ENCODE measurements around the gene MYADML2. TPM values are rescaled to one million over a fixed set of nuclear protein-coding genes. Genes with fewer than 3 reads are reported as not detected.

Gene MYADML2
- total and polyA plus RNA-seq, 2 of the 8 experiments (the other 6 are each of a cell fraction or from before 2014, with no cell fraction given) = 0.26 to 0.47 TPM

- TF ChIP-seq EZH2 (IDR thresholded peaks at IDR 0.05; ENCODE audit: low read depth, low read length, severe bottlenecking) = no peak
- TF ChIP-seq HDAC2 (IDR thresholded peaks at IDR 0.05; ENCODE audit: borderline replicate concordance in 1 of 2, low read depth in 2 of 2, low read length in 2 of 2) = no peak
- no peak for TF ChIP-seq SP2 (IDR thresholded peaks at IDR 0.05; ENCODE audit: low read length)
- no peak for TF ChIP-seq POLR2AphosphoS5 (IDR thresholded peaks at IDR 0.05; ENCODE audit: low read depth, low read length)
- TF ChIP-seq SP1 (IDR thresholded peaks at IDR 0.05; ENCODE audit: low read depth, low read length) = no peak
- TF ChIP-seq SP4 (IDR thresholded peaks at IDR 0.05; ENCODE audit: low read length) = no peak
- TF ChIP-seq CBX5 (IDR thresholded peaks at IDR 0.05; ENCODE audit: low read depth, low read length) = no peak
These were observed 36.8 kb upstream of the MYADML2 start (continued) for GRCh38 chr17:81983639-81984373.
